Activated T-cell treated with anti-CD3 and anti-CD28 coated beads for 24 hours (primary cell): Measurements from ENCODE around the gene ZNF618.

ENCODE experiments used
- DNase-seq: peaks from one replicate; pipeline ENCODE4 v3.0.0-alpha.2; 2020; ENCODE audit warnings: low read depth

Gene ZNF618

GRCh38 chr9:114098021-114098935 lies 222.2 kb downstream of the ZNF618 start:
- DNase-seq = no peak

DNA sequence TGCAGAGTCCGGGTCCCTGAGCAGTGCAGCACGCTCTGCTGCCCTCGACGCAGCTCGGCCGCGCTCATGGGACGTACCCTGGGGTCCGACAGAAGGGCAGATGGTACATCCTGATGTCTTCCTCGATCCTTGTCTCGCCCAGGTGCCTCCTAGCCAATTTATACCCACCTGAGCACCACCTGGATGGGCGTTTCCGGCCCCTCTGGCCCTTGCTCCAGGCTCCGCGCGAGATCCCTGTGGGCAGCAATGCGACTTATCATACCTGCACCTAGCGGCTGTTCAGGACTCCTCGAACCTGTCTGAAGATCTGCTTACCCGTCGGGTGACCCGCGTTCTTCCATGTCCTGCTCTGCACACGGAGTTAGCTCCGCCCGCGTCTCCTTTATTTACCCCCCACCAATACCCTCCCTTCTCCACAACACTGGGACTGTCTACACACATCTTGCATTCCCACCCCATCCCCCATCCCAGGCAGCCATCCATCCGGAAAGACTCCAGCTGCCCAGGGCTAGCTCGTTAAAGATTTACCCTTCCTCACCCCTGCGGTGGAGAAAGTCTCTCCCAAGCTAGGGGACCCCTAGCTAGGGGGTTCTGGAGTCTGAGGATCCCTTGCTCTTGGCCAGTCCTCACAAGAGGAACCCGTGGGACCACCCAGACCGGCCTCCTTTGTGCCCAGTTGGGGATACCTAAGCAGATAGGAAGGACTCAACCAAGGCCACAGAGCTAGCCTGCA lies 223.0 kb downstream of the ZNF618 start, which contains the start of gene KIF12:
TSS of gene KIF12 (minus strand) at position 357 of the 733 bp plus-strand sequence. CDS start at position 341, 16 bp downstream.
- no peak for DNase-seq

DNA sequence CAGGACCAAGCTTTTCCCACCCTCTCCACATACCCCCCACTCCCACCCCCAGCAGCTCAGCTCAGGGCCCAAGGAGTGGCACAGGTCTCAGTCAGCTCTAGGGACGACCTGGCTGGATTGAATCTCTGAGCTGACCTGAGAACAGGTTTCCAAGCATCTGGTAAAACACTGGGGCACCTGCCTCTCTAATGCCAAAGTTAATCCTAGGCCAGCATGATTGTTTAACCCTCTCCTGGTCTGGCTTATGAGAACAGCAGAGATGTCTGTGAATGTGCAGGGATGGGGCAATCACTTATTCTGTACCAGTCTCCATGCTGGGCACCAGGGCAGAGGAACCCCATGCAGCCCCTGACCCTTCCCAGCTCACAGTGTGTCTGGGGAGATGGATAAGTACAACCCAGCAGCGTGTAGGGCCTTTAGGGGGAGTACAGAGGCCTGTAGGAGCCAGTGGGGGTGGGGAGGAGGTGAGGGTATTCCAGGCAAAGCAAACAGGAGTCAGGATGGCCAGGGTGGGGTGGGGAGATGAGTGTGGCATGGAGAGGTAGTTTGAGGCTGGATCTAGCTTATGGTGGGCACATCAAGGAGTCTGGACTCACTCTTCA lies 223.7 kb downstream of the ZNF618 start:
- DNase-seq = no peak

- DNase-seq = no peak
Observed at GRCh38 chr9:114100536-114100935, 224.4 kb downstream of the ZNF618 start.

DNA sequence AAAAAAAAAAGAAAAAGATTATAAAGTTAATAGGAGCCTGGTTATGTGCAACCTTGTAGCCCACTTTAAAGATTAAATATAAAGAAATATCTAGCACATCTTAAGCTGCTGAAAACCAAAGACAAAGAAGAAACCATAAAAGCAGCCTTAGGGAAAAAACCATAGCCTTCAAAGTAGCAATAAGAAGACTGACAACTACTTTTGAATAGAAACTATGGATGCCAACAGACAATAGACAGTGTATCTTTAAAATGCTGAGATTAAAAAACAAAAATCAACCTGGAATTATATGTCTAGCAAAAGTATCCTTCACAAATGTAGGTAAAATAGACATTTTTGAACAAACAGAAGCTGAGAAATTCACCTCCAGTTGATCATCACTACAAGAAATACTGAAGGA lies 226.4 kb downstream of the ZNF618 start:
- DNase-seq = no peak

DNA sequence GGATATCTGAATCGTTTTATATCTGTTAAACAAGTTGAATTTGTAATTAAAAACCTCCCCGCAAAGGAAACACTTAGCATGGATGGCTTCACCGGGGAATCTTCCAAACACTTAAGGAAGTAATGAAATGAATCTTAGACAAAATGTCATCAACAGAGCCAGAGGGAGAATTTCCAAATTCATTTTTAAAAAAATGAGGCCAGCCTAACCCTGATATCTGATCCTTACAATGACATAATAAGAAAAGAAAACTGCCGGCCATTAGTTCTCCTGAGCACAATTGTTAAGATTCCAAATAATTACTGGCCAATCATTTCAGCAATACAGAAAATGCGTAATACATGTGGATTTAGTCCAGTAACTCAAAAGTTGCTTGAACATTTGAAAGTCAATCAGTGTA lies 229.1 kb downstream of the ZNF618 start:
- no peak for DNase-seq
